HepG2 (cell line): ENCODE data around the gene POLR2F. TPM values are rescaled to one million over a fixed set of nuclear protein-coding genes. Genes with fewer than 3 reads are reported as not detected.

Experiments
- CSRNP2 ChIP-seq: sonication (generic); formaldehyde crosslinking; conservative IDR thresholded peaks from 2 replicates; pipeline ENCODE4 v1.8.0; 2022; ENCODE audit warnings: low read depth, missing genetic modification reagents
- GLI4 ChIP-seq: sonication (generic); formaldehyde crosslinking; IDR thresholded peaks from 2 replicates; pipeline ENCODE4 v1.5.1; 2020; ENCODE audit warnings: missing genetic modification reagents, mild to moderate bottlenecking, moderate library complexity, borderline replicate concordance
- GTF3A ChIP-seq: sonication (generic); formaldehyde crosslinking; conservative IDR thresholded peaks from 2 replicates; pipeline ENCODE4 v1.4.0; 2020; ENCODE audit warnings: mild to moderate bottlenecking, missing genetic modification reagents
- MTA3 ChIP-seq: sonication (generic); formaldehyde crosslinking; IDR thresholded peaks from 2 replicates; pipeline ENCODE4 v1.4.0; 2020; ENCODE audit warnings: missing genetic modification reagents
- NFRKB ChIP-seq: fragments of 450-650 bp; IDR thresholded peaks from 2 replicates; pipeline ENCODE4 v1.6.1; 2017
- ZBTB14 ChIP-seq: sonication (generic); formaldehyde crosslinking; IDR thresholded peaks from 2 replicates; pipeline ENCODE4 v1.4.0; 2020; ENCODE audit warnings: missing genetic modification reagents
- ZBTB39 ChIP-seq: sonication (generic); formaldehyde crosslinking; IDR thresholded peaks from 2 replicates; pipeline ENCODE4 v1.5.0; 2020; ENCODE audit warnings: missing genetic modification reagents
- ZBTB44 ChIP-seq: sonication (generic); formaldehyde crosslinking; IDR thresholded peaks from 2 replicates; pipeline ENCODE4 v1.4.0; 2020; ENCODE audit warnings: missing genetic modification reagents
- ZNF580 ChIP-seq: IDR thresholded peaks from 2 replicates; pipeline ENCODE4 v1.6.1; 2016; ENCODE audit warnings: low read depth, borderline replicate concordance
- ZNF766 ChIP-seq: sonication (generic); formaldehyde crosslinking; IDR thresholded peaks from 2 replicates; pipeline ENCODE4 v1.5.0; 2020; ENCODE audit warnings: missing genetic modification reagents, borderline replicate concordance
- polyA plus RNA-seq, 8 experiments: library from polyadenylated mRNA; depleted of rRNA in 3 of 8; stranded (reverse) in 7 of 8; unstranded in 1 of 8; fragments of >200 nt; fragmentation: Illumina TruSeq in 4 of 8; extraction: Trizol in 4 of 8; gene quantifications; 2 replicates each; pipeline versions ENCODE4 v1.2.1 to v1.2.3, GENCODE V29; 2011 to 2016; ENCODE audit warnings: low read depth in 4 of 8, missing spikeins in 1 of 8, mixed read lengths in 1 of 8; ENCODE audit not compliant: insufficient read depth in 1 of 8
- total RNA-seq, 5 experiments: library from RNA; depleted of rRNA; stranded (reverse); fragments of >200 nt; fragmentation: Illumina TruSeq; extraction: Trizol; gene quantifications; 2 replicates each; pipeline ENCODE4 v1.2.3, GENCODE V29; 2016; ENCODE audit warnings: low read depth in 1 of 5

POLR2F gene
- total and polyA plus RNA-seq, 2 of the 13 experiments (the other 11 are each of a cell fraction or from before 2014, with no cell fraction given): 135 to 158 TPM

- TF ChIP-seq ZNF580 (CRISPR knock-in tag) (no peak), ZBTB44 (CRISPR knock-in tag) (no peak), GLI4 (CRISPR knock-in tag) (no peak), ZBTB39 (CRISPR knock-in tag) (no peak), GTF3A (CRISPR knock-in tag) (no peak), ZBTB14 (CRISPR knock-in tag) (no peak), NFRKB (no peak), CSRNP2 (no peak), MTA3 (CRISPR knock-in tag) (no peak), ZNF766 (no peak)
Measured at GRCh38 chr22:37917874-37918548, 35.5 kb upstream of the POLR2F start (continued).
